Mesendoderm (in vitro differentiated cells): Measurements from ENCODE around the gene ACP3.
A peak's percentile ranks its signal among the peaks of the same experiment; 100 is the strongest.

Experiments used
- DNase-seq: peaks from one replicate; pipeline ENCODE4 v3.0.0; 2013
- H2AK5ac ChIP-seq: 2 replicates; pipeline ENCODE4 v1.6.1; 2013; ENCODE audit warnings: low read length, inconsistent platforms
- H2BK120ac ChIP-seq: 2 replicates; pipeline ENCODE4 v1.6.1; 2013; ENCODE audit warnings: low read depth, mild to moderate bottlenecking, low read length, moderate library complexity, mixed read lengths
- H2BK15ac ChIP-seq: replicated peaks from 2 replicates; pipeline ENCODE4 v1.6.1; 2013; ENCODE audit warnings: low read depth, mild to moderate bottlenecking, moderate library complexity
- H2BK5ac ChIP-seq: 2 replicates; pipeline ENCODE4 v1.6.1; 2013; ENCODE audit warnings: low read length, inconsistent platforms
- H3K18ac ChIP-seq: 2 replicates; pipeline ENCODE4 v1.6.1; 2013; ENCODE audit warnings: mild to moderate bottlenecking, low read length, mixed read lengths
- H3K23ac ChIP-seq: one replicate; pipeline ENCODE4 v1.6.1; 2013; ENCODE audit warnings: low read length
- H3K27ac ChIP-seq: 2 replicates; pipeline ENCODE4 v1.5.1; 2013; ENCODE audit warnings: low read depth, mild to moderate bottlenecking, inconsistent platforms, low read length, moderate library complexity
- H3K27me3 ChIP-seq: 2 replicates; pipeline ENCODE4 v1.6.1; 2013; ENCODE audit warnings: low read length, control low read depth, mild to moderate bottlenecking, inconsistent platforms; ENCODE audit not compliant: insufficient read depth, poor library complexity
- H3K36me3 ChIP-seq: 2 replicates; pipeline ENCODE4 v1.6.1; 2013; ENCODE audit warnings: low read length, inconsistent platforms; ENCODE audit not compliant: control insufficient read depth, insufficient read depth
- H3K4ac ChIP-seq: one replicate; pipeline ENCODE4 v1.6.1; 2013; ENCODE audit warnings: low read depth, mild to moderate bottlenecking, low read length, moderate library complexity
- H3K4me1 ChIP-seq: 2 replicates; pipeline ENCODE4 v1.6.1; 2013; ENCODE audit warnings: low read depth, low read length, inconsistent platforms; ENCODE audit not compliant: control insufficient read depth
- H3K4me2 ChIP-seq: 2 replicates; pipeline ENCODE4 v1.6.1; 2013; ENCODE audit warnings: low read length
- H3K4me3 ChIP-seq: 2 replicates; pipeline ENCODE4 v1.5.1; 2013; ENCODE audit warnings: mild to moderate bottlenecking, low read length
- H3K56ac ChIP-seq: one replicate; pipeline ENCODE4 v1.6.1; 2013; ENCODE audit warnings: low read length
- H3K79me1 ChIP-seq: 2 replicates; pipeline ENCODE4 v1.6.1; 2013; ENCODE audit warnings: low read length, inconsistent platforms
- H3K79me2 ChIP-seq: 2 replicates; pipeline ENCODE4 v1.6.1; 2013; ENCODE audit warnings: mild to moderate bottlenecking, low read length; ENCODE audit not compliant: control insufficient read depth, insufficient read depth
- H3K9ac ChIP-seq: 2 replicates; pipeline ENCODE4 v1.6.1; 2013; ENCODE audit warnings: low read length, inconsistent platforms
- H4K5ac ChIP-seq: one replicate; pipeline ENCODE4 v1.6.1; 2013; ENCODE audit warnings: low read length
- H4K8ac ChIP-seq: one replicate; pipeline ENCODE4 v1.6.1; 2013; ENCODE audit warnings: low read depth, mild to moderate bottlenecking, control low read depth, low read length, moderate library complexity
- WGBS: extraction: QIAGEN DNeasy Blood & Tissue Kit; methylation state at CpG from one replicate; pipeline ENCODE4 v1.1.7; 2013; ENCODE audit warnings: low lambda C conversion rate, missing lambda C conversion rate; ENCODE audit not compliant: insufficient coverage; ENCODE audit errors: extremely low coverage; 5-methylcytosine and 5-hydroxymethylcytosine counted together

ACP3 gene

GRCh38 chr3:132283440-132283839 is 33.8 kb upstream of the ACP3 start:
- H3K9ac ChIP-seq, result peak overlapping the region; percentile 41
- peak; percentile 55 for DNase-seq
- H3K56ac ChIP-seq, result peak overlapping the region; percentile 83
- H2BK15ac ChIP-seq, result peak overlapping the region; percentile 43
- no peaks in the 10 kb centered on the region for H3K36me3 ChIP-seq
- H3K79me2 ChIP-seq, result no peaks in the 10 kb centered on the region
- no peak overlapping the region for H3K4me3 ChIP-seq
- H4K8ac ChIP-seq, result no peak overlapping the region
- peak overlapping the region; percentile 95 for H2BK5ac ChIP-seq
- peak overlapping the region; percentile 53 for H3K18ac ChIP-seq
- H3K27ac ChIP-seq, result peak overlapping the region; percentile 20
- H3K4me1 ChIP-seq, result peaks cover 23% of the 10 kb centered on the region
- H2AK5ac ChIP-seq, result no peak overlapping the region
- peak overlapping the region; percentile 29 for H2BK120ac ChIP-seq
- WGBS, result no CpG with 5 or more reads among the region's 1 CpG
- no peaks in the 10 kb centered on the region for H3K27me3 ChIP-seq
- no peak overlapping the region for H3K4ac ChIP-seq
- no peak overlapping the region for H3K23ac ChIP-seq
- no peak overlapping the region for H3K4me2 ChIP-seq
- H3K79me1 ChIP-seq, result no peaks in the 10 kb centered on the region
- H4K5ac ChIP-seq, result no peak overlapping the region

- H2AK5ac ChIP-seq, result no peak overlapping the region
- H3K27me3 ChIP-seq, result no peaks in the 10 kb centered on the region
- peaks cover 23% of the 10 kb centered on the region for H3K4me1 ChIP-seq
- peak overlapping the region; percentile 95 for H2BK5ac ChIP-seq
- no CpG with 5 or more reads among the region's 5 CpGs for WGBS
- peak overlapping the region; percentile 53 for H3K18ac ChIP-seq
- peak overlapping the region; percentile 41 for H3K9ac ChIP-seq
- no peak overlapping the region for H2BK15ac ChIP-seq
- H3K4me2 ChIP-seq, result no peak overlapping the region
- no peak overlapping the region for H3K4ac ChIP-seq
- H4K8ac ChIP-seq, result no peak overlapping the region
- DNase-seq, result peak; percentile 86
- no peak overlapping the region for H3K4me3 ChIP-seq
- H3K23ac ChIP-seq, result no peak overlapping the region
- H3K56ac ChIP-seq, result peak overlapping the region; percentile 83
- no peaks in the 10 kb centered on the region for H3K79me2 ChIP-seq
- H3K27ac ChIP-seq, result peak overlapping the region; percentile 20
- H3K36me3 ChIP-seq, result no peaks in the 10 kb centered on the region
- peak overlapping the region; percentile 29 for H2BK120ac ChIP-seq
- peak overlapping the region; percentile 64 for H4K5ac ChIP-seq
- H3K79me1 ChIP-seq, result no peaks in the 10 kb centered on the region
These were observed 33.2 kb upstream of the ACP3 start for GRCh38 chr3:132283916-132284405.

GRCh38 chr3:132284781-132285619 is 32.2 kb upstream of the ACP3 start:
- peak overlapping the region; percentile 96 for H3K18ac ChIP-seq
- no peak overlapping the region for H3K23ac ChIP-seq
- peak overlapping the region; percentile 67 for H2BK120ac ChIP-seq
- no peaks in the 10 kb centered on the region for H3K36me3 ChIP-seq
- no peak overlapping the region for H3K4me3 ChIP-seq
- no peaks in the 10 kb centered on the region for H3K27me3 ChIP-seq
- no peaks in the 10 kb centered on the region for H3K79me1 ChIP-seq
- peak overlapping the region; percentile 81 for H3K27ac ChIP-seq
- peak overlapping the region; percentile 81 for H2AK5ac ChIP-seq
- H3K4ac ChIP-seq, result peak overlapping the region; percentile 65
- peak overlapping the region; percentile 84 for H3K56ac ChIP-seq
- H4K8ac ChIP-seq, result no peak overlapping the region
- no peaks in the 10 kb centered on the region for H3K79me2 ChIP-seq
- no peak overlapping the region for H4K5ac ChIP-seq
- peak; percentile 70 for DNase-seq
- H3K4me1 ChIP-seq, result peaks cover 23% of the 10 kb centered on the region
- peak overlapping the region; percentile 46 for H3K9ac ChIP-seq
- peak overlapping the region; percentile 28 for H2BK15ac ChIP-seq
- WGBS, result no CpG with 5 or more reads among the region's 32 CpGs
- H2BK5ac ChIP-seq, result peak overlapping the region; percentile 85
- no peak overlapping the region for H3K4me2 ChIP-seq

GRCh38 chr3:132285620-132285945 is 31.6 kb upstream of the ACP3 start:
- DNase-seq, result peak; percentile 91
- no peak overlapping the region for H3K9ac ChIP-seq
- no peak overlapping the region for H4K8ac ChIP-seq
- WGBS, result no CpG with 5 or more reads among the region's 2 CpGs
- H3K36me3 ChIP-seq, result no peaks in the 10 kb centered on the region
- no peaks in the 10 kb centered on the region for H3K79me1 ChIP-seq
- H3K23ac ChIP-seq, result no peak overlapping the region
- H3K27me3 ChIP-seq, result no peaks in the 10 kb centered on the region
- no peak overlapping the region for H2BK5ac ChIP-seq
- H3K18ac ChIP-seq, result no peak overlapping the region
- no peak overlapping the region for H4K5ac ChIP-seq
- H3K4me2 ChIP-seq, result no peak overlapping the region
- H3K27ac ChIP-seq, result peak overlapping the region; percentile 81
- H3K4me3 ChIP-seq, result no peak overlapping the region
- no peak overlapping the region for H3K4ac ChIP-seq
- H2AK5ac ChIP-seq, result no peak overlapping the region
- no peak overlapping the region for H2BK15ac ChIP-seq
- peak overlapping the region; percentile 67 for H2BK120ac ChIP-seq
- H3K79me2 ChIP-seq, result no peaks in the 10 kb centered on the region
- no peak overlapping the region for H3K56ac ChIP-seq
- peaks cover 23% of the 10 kb centered on the region for H3K4me1 ChIP-seq

GRCh38 chr3:132286035-132286434 is 31.2 kb upstream of the ACP3 start:
- Histone ChIP-seq H2BK15ac (peak overlapping the region; percentile 89), H2BK120ac (no peak overlapping the region), H3K4ac (peak overlapping the region; percentile 79), H3K79me2 (no peaks in the 10 kb centered on the region), H3K9ac (no peak overlapping the region), H3K56ac (peak overlapping the region; percentile 47), H3K18ac (peak overlapping the region; percentile 64), H3K4me3 (no peak overlapping the region), H3K27me3 (no peaks in the 10 kb centered on the region), H3K4me1 (peaks cover 23% of the 10 kb centered on the region), H3K4me2 (no peak overlapping the region), H4K8ac (no peak overlapping the region), H4K5ac (no peak overlapping the region), H3K27ac (peak overlapping the region; percentile 28), H2AK5ac (peak overlapping the region; percentile 14), H3K36me3 (no peaks in the 10 kb centered on the region), H2BK5ac (peak overlapping the region; percentile 43), H3K79me1 (no peaks in the 10 kb centered on the region), H3K23ac (peak overlapping the region; percentile 30)
- WGBS, result no CpG with 5 or more reads among the region's 1 CpG
- no peak for DNase-seq
